IPS-NIHi7 (cell line): ENCODE results near the gene USP21.

Experiments used
- DNase-seq: peaks from one replicate; pipeline ENCODE4 v3.0.0; 2012; ENCODE audit warnings: mixed read lengths; ENCODE audit errors: extremely low spot score

Gene USP21

GRCh38 chr1:161193561-161194235 is 34.4 kb downstream of the USP21 start:
- no peak for DNase-seq

DNA sequence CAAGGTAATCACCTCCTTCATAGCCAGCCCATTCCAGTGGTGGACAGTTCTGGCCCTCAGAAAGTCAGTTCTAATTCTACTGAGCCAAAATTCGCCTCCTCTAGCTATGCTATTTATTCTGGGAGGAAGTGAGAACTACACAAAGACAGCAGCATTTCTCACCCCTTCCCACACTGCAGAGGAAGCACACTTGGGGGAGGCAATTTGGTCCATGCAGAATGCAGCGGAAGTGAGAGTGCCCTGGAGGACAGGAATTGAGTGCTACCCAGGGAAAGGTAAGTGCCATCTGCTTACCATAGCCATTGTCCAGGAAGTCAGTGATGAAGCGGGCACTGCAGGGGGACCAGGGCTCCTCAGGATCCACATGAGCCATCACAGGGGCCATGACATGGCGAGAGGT is 35.9 kb downstream of the USP21 start:
- no peak for DNase-seq

DNA sequence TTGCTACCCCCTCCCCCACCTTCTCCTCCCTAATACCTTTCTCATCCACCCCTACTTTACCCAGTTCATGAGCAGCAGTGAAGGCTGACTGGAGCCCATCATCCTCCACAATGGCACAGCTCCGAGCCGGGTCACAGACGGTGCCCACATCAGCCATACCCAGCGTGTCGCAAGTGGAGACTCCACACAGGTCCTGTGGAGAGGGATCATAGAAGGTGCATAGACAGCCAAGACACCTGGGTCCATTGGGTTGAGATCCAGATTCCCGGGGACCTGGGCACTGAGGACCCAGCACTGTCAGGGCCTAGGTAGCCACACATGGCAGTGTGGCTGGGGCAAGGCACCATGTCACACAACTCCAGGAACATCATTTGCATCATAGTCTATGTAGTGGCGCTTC is 36.8 kb downstream of the USP21 start:
- no peak for DNase-seq

DNA sequence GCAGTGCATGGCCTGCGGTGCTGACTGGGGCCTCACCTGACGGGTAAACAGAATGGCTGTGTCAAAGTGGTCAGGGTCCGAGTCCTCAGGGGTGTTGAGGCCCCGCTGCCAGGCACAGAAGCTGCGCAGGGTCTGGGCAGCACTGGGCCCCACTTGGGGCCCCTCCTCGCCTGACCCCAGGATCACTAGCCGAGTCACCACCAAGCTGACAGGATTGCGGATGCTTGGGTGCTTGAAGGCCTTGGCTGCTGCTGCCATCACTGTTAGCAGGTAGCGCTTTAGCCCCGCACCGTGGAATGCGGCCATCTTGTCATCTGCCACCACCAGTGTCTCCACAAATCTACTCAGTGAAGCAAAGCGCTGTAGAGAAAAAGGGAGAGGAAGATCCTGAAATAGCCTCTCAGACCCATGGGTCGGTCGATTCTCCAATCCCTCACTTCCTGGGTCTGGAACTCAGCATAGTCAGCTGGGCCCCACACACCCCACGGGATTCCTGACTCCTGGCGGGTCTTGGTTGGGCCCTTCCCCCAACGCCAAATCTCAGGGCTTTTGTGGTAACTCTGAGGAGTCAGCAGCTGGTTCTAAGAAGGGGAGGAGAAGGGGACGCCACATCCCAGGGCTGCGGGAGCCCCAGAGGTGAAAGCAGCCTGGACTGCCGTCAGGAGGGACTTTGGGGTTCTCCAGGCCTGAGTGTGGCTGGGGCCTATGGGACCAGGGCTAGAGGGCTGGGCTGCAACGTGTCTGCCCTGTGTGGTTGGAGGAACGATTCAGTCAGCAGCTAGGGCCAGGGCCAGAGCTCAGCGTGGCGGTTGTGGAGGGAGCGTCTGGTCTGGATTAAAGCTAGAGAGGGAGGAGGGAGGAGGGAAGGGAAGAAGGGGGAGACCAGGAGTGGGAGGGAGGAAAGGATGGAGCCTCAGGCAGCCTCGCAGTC is 37.5 kb downstream of the USP21 start:
- no peak for DNase-seq

GRCh38 chr1:161197560-161198193 is 38.4 kb downstream of the USP21 start:
- DNase-seq = no peak

DNA sequence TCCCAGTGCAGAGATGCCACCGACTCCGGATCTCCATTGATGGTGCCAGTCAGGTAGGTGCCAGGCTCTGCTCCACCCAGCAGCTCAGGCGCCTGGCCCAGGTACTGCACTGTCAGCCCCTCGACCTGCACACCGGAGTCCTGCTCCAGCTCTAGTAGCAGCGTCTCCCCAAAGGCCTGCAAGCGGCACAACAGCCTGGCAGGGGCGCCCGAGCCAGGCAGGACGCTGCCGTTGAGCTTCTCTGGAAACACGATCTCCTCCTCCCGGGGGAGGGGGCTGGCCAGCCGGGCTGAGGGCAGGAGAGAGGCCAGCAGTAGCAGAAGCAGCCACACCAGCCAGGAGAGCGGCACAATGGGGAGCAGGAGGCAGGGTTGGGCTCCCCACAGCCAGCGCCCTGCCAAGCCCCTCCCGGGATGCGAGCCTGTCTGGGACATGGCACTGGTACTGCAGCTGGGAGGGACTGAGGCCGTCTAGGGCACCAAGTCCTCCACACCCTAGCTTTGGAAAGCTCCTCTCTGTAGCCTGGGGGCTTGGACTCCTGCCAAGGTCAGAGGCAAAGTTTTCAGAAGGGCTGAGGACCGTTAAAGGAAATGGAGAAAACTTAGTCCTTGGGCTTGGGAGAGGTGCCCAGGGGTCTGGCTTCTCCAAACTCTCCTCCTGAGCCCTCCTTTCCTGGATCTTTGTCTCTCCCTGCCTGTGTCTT is 39.0 kb downstream of the USP21 start:
- DNase-seq = peak; percentile 79

DNA sequence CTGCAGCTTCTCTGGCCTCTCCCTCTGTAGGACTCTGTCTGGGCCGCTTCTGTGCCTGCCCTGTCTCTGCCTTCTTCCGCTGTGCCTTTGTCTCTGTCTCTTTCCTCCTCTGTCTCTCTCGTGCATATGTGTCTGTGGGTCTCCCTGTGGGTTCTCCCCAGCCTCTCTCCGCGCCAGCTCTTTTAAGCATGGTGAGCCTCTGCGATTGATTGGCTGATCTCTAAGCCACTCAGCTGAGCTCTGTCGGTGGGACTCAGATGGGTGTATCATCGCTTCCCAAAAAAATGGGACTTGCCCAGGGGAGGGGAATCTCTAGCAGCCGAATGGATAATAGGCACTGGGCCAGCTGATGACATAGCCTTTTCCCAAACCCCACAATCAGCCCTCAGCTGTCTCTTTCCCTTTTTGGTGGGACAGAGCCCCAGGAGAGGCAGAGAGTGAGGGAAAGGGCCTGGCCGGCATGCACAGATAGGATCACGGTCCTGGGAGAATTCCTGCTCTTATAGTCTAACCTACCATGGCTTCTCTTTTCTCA is 39.7 kb downstream of the USP21 start, which contains the start of gene ADAMTS4:
Gene ADAMTS4, minus strand, starts transcription at position 158 of the 535 bp plus-strand sequence. CDS start 427 bp downstream, outside the sequence.
- DNase-seq = peak; percentile 43

DNA sequence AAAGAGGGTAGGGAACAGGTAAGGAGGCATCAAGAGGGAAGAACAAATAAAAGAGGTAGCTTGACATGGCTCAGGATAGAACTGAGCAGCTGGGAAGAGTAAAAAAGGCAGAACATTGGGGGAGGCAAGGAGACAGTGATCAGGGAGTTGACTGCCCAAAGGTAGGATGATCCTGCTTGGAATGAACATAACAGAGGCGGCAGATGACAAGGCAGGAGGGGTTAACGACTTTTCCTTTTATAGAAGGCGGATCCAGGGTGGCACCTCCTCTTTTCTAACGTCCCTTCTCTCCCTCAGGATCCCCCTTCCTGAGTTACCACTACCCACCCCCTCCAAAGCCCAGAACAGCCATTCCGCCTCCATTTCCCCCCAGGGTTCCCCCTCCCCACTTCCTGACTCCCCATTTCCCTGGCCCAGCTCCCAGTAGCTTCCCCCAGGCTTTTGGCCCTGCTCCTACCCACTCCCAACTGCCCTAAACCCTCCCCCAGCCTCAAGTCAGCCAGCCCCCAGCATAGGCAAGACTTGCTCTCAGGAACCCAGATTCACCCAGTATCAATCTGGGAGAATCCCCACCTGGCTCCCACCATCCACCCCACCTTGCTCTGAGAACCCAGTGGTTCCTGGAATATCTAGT is 40.3 kb downstream of the USP21 start:
- DNase-seq = no peak

GRCh38 chr1:161200421-161200991 is 41.2 kb downstream of the USP21 start:
- no peak for DNase-seq

DNA sequence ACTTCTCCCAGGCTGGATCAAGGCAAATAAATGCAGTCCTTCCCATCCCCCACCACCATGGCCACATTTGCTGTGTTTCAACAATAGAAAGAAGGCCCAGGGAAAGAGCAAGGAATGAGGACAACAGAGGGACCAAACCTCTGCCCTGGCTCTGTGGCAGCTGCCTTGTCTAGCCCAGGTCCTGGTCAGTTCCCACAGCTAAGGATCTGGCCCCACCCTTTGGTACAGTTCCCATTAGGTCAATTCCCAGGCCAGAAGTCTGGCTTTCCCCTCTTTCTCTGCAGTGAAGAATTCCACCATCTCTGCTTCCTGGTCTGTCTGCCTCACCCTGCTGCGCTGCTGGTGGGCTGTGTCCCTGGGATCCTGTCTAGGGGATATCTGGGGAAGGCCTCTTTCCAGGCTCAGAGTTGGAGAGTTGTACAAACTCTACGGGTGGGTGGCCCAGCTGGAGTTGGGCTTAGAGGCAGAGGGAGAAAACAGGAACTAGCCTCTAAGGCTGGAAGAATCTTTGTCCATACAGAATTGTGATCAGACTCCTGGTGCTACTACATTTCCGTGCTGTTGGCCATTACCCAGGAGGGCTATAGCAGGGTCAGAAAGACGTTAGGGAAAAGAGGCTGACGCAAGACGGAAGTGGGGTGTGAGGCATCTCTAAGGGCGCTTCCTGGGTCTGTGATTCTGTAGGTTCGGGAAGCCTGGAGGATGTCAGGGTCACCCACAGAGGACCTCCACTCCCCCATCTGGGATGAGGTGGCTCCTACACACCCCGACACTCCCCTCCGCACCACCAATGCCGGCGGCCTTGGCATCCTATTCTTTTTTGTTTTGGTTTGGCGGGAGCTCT is 41.9 kb downstream of the USP21 start:
- DNase-seq = no peak

DNA sequence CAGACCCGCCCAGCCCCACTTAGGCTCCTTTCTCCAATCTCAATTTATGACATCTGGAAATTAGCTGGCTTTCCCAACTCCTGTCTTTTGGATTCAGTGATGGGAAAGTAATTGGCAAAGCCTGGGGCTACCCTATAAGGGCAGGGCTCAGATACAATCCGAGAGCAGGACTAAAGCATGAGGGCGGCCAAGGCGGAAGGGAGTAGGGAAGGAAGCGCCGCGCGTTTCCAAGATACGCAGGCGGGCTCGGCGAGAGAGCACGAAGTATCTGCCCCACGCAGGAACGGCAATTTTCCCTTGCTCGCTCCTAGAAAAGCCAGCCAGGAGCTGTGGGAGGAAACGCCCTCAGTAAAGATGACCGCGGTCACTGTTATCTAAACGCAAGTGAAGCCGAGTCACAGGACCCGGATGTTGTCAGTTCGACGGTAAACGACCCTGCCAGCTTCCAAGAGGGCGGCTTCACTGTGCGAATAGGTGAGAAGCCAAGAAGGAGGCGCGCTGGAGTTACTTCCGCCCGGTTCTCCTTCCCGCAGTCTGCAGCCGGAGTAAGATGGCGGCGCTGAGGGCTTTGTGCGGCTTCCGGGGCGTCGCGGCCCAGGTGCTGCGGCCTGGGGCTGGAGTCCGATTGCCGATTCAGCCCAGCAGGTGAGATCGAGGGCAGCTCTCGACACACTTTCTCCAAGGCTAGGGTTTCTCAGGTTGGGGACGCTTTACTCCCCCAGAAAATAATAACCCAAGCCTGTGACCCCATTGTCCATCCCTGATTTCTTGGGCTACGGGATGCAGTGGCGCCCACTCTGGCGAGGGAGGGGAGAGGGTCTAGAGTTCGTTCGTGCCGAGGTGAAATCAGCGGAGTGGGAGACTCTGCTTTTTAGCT is 42.8 kb downstream of the USP21 start, which contains the start of gene NDUFS2:
Gene NDUFS2, plus strand, starts transcription at position 532 of the 877 bp plus-strand sequence. Its CDS starts 19 bp downstream, at position 551.
- DNase-seq = peak; percentile 92

DNA sequence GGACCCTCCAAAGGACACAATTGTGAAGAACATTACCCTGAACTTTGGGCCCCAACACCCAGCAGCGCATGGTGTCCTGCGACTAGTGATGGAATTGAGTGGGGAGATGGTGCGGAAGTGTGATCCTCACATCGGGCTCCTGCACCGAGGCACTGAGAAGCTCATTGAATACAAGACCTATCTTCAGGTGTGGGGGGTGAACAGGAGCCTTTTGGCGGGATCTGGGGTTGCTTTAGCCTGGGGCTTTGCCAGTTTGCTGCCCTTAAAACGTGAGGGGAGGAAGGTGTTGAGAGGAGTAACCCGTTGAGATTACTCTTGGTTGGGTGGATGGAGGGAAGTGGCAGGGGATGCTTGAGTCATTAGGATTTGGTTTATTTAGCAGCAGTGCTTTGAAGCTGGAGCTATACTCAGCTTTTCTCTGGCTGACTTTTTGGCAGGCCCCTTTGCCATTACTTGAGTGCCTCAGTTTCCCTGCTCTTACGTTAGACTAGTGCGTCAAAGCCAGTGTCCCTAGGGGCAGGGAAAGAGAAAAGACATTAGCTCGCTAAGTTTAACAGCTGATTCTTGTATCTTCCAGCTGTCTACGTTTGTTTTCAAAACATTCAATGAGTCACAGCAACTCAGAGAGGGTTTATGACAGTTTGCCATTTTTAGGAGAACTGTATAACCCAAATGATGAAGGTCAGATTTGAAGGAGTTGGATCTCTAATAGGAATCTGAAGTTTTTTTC is 47.3 kb downstream of the USP21 start:
- DNase-seq = no peak

GRCh38 chr1:161207173-161207572 is 47.9 kb downstream of the USP21 start:
- DNase-seq = no peak

GRCh38 chr1:161209790-161210409 is 50.6 kb downstream of the USP21 start:
- DNase-seq = peak; percentile 94

GRCh38 chr1:161214369-161214768 is 55.1 kb downstream of the USP21 start:
- DNase-seq = no peak

- DNase-seq = no peak
Measured at GRCh38 chr1:161215076-161215475, 55.8 kb downstream of the USP21 start, which contains the start of gene FCER1G. Gene FCER1G, plus strand, starts transcription at chr1:161215295. Its CDS starts 27 bp downstream, at chr1:161215322.
